Right renal pelvis (tissue), 4 donors: Measurements from ENCODE around the gene MPL. TPM values are rescaled to one million over a fixed set of nuclear protein-coding genes. Genes with fewer than 3 reads are reported as not detected.

Experiments
- DNase-seq, 4 donors: peaks; one replicate each; pipeline ENCODE4 v3.0.0-alpha.2; 2013; ENCODE audit warnings: low read depth in 4 of 4, low spot score in 3 of 4, missing footprints in 1 of 4
- polyA plus RNA-seq, 4 donors: library from polyadenylated mRNA; unstranded; fragments of 120-200 nt; gene quantifications; one replicate each; pipeline ENCODE4 v1.2.1, GENCODE V29; 2013; ENCODE audit not compliant: insufficient read length in 4 of 4

MPL gene
- under 1 TPM; 0.11 to 0.84 (median 0.50) TPM for polyA plus RNA-seq

GRCh38 chr1:43337588-43337987 is at the start of gene MPL:
Gene MPL (plus strand): TSS chr1:43337818. CDS start chr1:43337849, 31 bp downstream.
- no peak for DNase-seq

DNA sequence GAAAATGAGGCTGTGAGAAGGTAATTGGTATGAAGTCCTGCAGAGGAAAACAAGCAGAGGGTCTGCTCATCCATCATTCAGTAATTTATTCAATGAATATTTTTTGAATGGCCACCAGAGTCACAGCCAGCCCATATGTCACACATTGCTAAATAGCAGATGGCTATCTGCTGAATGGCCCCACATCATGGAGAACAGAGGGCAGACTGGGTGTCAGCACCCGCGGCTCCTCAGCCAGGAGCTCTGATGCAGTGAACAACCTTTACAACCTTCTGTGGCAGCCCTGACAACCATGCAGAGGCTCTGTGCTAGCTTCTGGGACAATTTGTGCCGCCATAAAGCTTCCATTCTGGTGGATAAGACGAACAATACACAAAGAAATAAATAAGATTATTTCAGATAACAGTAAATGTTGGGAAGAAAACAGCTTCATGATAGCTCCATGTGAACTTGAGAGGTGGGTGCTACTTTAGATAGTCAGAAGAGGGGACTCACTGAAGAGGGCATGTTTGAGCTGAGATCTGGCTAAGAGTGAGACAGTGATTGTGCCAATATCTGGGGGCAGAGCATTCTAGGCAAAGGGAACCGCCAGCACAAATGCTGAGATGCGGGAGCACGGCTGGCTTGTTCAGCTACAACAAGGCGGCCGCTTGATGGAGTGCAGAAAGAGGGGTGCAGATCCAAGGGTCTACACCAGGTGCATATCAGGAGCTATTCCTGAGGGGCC is 49.4 kb upstream of the MPL start:
- DNase-seq = no peak

GRCh38 chr1:43288785-43289706 is 48.6 kb upstream of the MPL start:
- DNase-seq = no peak

DNA sequence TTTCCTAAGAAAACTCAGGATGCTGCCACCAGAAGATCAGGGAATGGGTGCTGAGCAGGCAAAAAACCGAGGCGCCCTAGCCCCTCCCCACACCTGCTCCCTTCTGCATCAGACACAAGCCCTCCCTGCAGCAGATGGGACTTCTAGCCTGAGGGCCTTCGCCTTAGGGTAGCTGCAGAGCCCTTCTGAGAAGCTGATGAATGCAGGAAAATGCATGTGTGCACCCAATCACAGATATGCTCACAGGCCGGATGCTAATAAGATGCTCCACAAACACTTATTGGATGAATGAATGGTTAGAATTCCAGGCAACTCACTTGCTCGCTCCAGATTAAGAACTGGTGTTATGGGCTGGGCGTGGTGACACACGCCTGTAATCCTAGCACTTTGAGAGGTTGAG is 45.4 kb upstream of the MPL start:
- DNase-seq = no peak

DNA sequence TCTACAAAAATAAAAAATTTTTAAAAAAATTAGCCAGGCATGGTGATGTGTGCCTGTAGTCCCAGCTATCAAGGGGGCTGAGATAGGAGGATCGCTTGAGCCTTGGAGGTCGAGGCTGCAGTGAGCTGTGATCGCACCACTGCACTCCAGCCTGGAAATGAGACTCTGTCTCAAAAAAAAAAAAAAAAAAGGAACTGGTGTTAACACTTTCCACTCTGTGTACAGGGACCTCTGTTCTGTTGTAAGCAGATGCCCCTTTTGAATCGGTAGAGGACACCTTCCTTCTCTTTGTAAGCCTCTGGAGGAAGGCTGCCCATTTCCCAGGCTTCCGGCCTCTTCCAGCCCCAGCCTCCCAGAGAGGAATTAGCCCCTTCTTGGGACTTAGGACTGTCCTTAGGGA is 44.9 kb upstream of the MPL start:
- DNase-seq = no peak

- DNase-seq = no peak
These were observed 44.4 kb upstream of the MPL start for GRCh38 chr1:43293176-43293575.

- no peak for DNase-seq
These were observed 43.5 kb upstream of the MPL start for GRCh38 chr1:43293896-43294760.

DNA sequence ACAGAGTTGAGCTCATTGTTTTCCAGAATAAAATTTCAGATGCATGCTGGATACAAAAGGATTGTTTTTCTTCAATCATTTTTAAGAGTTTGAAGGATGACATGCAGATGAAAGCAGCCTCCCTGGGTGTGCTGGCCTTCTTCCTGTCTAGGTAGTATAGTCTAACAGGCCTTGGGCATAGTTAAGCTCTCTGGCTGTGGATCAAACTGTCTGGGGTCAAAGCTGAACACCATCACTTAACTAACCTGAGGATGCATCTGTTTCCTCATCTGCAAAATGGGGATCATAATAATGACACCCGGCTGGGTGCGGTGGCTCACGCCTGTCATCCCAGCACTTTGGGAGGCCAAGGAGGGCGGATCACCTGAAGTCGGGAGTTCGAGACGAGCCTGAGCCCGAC is 42.9 kb upstream of the MPL start:
- no peak for DNase-seq

GRCh38 chr1:43296207-43296606 is 41.4 kb upstream of the MPL start:
- DNase-seq = no peak

- DNase-seq = no peak
These were observed 39.6 kb upstream of the MPL start for GRCh38 chr1:43298055-43298454.

GRCh38 chr1:43299101-43299500 is 38.5 kb upstream of the MPL start:
- DNase-seq = no peak

DNA sequence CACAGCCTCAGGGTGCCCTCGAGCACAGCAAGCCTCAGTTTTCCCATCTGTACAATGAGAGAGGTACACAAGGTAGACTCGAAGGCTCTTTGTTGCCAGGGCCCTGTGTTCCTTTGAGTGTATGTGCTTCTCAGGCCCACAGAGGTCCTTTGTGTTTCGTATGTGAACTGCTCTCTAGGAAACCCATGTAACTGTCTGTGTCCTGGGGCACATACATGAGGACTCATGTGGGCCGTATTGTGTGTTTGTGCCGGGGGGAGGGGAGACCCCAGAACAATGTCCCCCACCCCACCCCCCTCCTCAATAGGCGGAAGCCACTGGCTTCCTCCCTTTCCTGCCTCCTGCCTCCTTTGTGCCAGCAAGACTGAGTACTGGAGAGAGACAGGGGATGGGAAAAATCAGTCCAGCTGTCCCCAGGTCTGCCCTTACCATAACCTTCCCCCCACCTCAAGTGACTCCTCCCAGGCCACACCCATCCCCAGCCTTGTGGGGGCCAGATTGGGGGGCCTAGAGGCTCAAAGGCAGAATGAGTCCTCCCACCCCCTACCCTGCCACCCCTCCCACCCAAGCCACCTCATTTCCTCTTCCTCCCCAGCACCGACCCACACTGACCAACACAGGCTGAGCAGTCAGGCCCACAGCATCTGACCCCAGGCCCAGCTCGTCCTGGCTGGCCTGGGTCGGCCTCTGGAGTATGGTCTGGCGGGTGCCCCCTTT is 37.1 kb upstream of the MPL start, which contains the start of gene TIE1:
TSS of gene TIE1 (plus strand) at position 605 of the 717 bp plus-strand sequence. CDS start at position 695, 90 bp downstream.
- DNase-seq = no peak

DNA sequence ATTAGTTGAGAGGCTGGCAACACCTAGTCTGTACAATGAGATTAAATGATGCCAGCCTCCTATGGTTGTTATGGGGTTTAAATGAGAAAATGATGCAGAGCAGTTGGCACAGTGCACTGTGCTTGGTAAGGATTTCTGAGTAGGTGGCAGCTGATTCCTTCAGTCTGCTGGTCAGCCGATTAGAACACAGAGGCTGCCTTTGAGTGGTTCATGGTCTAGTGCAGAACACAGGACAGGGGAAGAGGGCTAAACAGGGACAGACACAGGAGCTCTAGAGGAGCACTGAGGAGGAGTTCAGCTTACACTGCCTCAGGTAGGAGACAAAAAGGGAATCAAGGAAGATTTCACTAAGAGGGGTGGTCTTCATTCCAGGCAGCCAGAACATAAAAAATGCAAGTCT is 35.4 kb upstream of the MPL start:
- no peak for DNase-seq

DNA sequence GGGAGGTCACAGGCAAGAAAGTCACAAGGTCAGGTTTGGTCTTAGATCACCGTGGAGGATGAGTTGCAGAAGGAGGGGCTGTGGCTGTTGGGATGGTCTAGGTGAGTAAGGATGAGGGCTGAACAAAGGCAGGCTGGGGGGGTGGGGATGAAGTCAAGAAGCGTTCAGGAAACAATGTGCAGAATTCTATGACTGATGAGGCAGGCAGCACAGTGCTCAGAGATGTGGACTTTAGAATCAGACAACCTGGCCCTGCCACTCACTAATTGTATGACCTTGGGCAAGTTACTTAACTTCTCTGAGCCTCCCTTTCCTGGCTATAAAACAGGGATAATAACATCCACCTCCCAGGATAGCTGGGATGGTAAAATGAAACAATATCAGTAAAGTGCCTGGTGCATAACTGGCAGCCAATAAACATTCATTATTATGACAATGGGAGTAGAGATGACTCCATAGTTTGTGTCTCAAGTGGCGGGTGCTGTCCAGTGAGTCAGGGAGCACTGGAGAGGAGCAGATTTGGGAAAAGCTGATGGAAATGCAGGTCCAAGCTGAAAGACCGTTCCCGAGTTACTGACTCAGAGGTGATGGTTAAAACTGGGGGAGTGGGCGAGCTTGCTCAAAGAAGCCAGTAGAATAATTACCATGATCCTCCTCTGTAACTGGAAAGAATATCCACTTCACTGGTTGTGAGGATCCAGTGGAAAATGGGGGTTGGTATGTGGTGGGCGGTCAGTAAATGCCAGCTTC is 34.7 kb upstream of the MPL start:
- no peak for DNase-seq

DNA sequence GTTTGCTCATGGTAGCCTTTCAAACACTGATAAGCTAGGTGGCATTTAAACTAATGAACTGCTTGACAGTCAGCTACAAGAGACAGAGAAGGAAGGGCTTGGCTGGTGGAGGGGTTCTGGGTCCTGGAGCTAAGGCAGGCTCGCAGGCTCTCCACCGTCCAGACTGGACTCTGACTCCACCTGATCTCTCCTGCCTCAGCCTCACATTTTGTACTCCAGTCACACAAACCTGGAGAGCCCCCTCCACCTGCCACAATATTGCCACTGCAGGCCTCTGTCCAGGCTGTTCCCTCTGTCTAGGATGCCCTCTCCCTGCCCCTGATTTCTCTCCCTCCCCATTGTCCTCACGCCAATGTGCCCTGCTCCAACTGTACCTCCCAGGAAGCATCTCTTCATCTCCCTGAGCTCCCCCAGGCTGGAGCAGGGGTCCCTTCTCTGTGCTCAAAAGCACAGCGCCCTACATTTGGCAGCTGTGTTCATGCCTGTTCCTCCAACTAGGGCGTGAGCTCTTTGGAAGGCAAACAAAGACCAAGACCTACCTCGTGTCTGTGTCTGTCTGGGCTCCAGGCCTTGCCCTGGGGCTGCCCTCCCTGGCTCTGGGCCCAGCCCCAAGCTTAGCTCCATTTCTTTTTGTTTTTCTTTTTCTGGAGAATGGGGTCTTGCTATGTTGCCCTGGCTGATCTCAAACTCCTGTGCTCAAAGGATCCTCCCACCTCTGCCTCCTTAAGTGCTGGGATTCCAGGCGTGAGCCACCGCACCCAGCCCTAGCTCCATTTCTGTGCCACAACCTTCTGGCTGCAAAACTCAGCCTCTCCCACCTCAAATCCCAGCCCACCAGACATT is 33.9 kb upstream of the MPL start:
- no peak for DNase-seq

DNA sequence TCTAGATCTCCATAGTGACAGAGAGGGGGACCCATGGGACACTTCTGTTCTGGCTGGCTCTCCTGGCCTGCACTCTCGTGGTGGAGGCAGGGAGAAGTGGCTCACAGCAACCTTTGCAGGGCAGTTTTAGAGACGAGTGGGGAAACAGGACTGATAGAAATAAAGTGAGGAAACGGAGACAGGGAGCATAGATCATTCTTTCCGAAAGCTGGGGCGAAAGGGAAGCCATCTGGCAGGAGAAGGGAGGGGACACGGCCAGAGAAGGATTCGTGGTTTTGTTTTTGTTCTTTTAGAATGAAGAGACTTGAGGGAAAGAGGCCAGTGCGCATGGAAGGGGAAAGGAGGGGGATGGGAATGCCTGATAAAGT is 33.3 kb upstream of the MPL start:
- DNase-seq = no peak

GRCh38 chr1:43304771-43305300 is 32.8 kb upstream of the MPL start:
- no peak for DNase-seq

- DNase-seq = no peak
These were observed 32.2 kb upstream of the MPL start for GRCh38 chr1:43305461-43305860.
